ENCODE data around the gene PEX16.
"Not testable (repeated sequence)": the region's sequence is repeated elsewhere in the genome, so short reads cannot be mapped to it uniquely, and the experiment has no call there.

Gene PEX16

DNA sequence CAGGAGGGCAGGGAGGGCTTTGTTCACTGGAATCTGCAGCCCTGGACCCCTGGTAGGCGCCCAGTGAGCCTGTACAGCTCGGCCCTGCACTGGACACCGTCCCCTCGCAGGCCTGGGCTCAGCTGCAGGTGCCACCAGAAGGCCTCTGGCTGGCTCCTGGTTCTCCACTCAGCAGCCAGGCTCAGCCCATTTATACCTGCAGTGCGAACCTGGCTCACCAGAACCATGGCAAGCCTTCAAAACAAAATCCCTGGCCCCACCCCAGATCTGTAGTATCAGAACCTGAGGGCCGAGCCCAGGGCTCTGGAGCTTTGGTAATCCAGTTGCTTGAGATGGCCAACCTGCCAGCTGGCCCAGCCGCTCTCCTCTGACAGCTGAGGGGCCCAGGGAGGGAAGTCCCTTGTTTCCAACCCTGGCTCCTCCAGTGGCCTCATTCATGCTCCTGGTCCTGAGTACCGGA, 9.7 kb downstream of the PEX16 start:
- Histone ChIP-seq H3K4me2 (ENCODE audit: low read length) (no peak overlapping the region), H4K20me1 (ENCODE audit: control insufficient read depth, insufficient read depth, low read depth, low read length) (no peaks in the 10 kb centered on the region), H3K27ac (ENCODE audit: low read depth, low read length) (no peak overlapping the region), H3K36me3 (ENCODE audit: control insufficient read depth, low read length) (peaks cover 14% of the 10 kb centered on the region; the same call in 1 of the 2 replicates), H3K27me3 (ENCODE audit: control insufficient read depth, low read length) (no peaks in the 10 kb centered on the region), H3F3A (ENCODE audit: control insufficient read depth, insufficient read depth) (no peaks in the 10 kb centered on the region), H3K4me3 (ENCODE audit: low read length) (no peak overlapping the region), H3K9me3 (ENCODE audit: control insufficient read depth, insufficient read depth, low read length) (no peaks in the 10 kb centered on the region), H3K79me2 (ENCODE audit: control insufficient read depth, low read length) (no peaks in the 10 kb centered on the region), H3K9me2 (replicated peaks; ENCODE audit: control insufficient read depth, low read length) (no peaks in the 10 kb centered on the region), H3K4me1 (ENCODE audit: control insufficient read depth, low read length) (peaks cover 7% of the 10 kb centered on the region)
- TF ChIP-seq EZH2phosphoT487 (IDR thresholded peaks at IDR 0.05; ENCODE audit: borderline replicate concordance, low read length) (no peak), CTCF (IDR thresholded peaks at IDR 0.05; ENCODE audit: low read depth, low read length, poor library complexity, severe bottlenecking) (no peak)

GRCh38 chr11:45906965-45907611, 10.6 kb downstream of the PEX16 start, which contains the start of gene FREY1:
Gene FREY1, minus strand, starts transcription at chr11:45907271. Its CDS starts 26 bp downstream, at chr11:45907245.
- Histone ChIP-seq H4K20me1 (ENCODE audit: control insufficient read depth, insufficient read depth, low read depth, low read length) (no peaks in the 10 kb centered on the region), H3K79me2 (ENCODE audit: control insufficient read depth, low read length) (no peaks in the 10 kb centered on the region), H3K27ac (ENCODE audit: low read depth, low read length) (no peak within 1 kb of the TSS), H3K9me2 (replicated peaks; ENCODE audit: control insufficient read depth, low read length) (no peaks in the 10 kb centered on the region), H3K4me2 (ENCODE audit: low read length) (no peak within 1 kb of the TSS), H3K36me3 (ENCODE audit: control insufficient read depth, low read length) (peaks cover 13% of the 10 kb centered on the region; the same call in 1 of the 2 replicates), H3K4me3 (ENCODE audit: low read length) (no peak within 1 kb of the TSS), H3K27me3 (ENCODE audit: control insufficient read depth, low read length) (no peaks in the 10 kb centered on the region; the same call in 1 of the 2 replicates), H3K9me3 (ENCODE audit: control insufficient read depth, insufficient read depth, low read length) (no peaks in the 10 kb centered on the region), H3K4me1 (ENCODE audit: control insufficient read depth, low read length) (peaks cover 7% of the 10 kb centered on the region), H3F3A (ENCODE audit: control insufficient read depth, insufficient read depth) (no peaks in the 10 kb centered on the region)
- TF ChIP-seq CTCF (IDR thresholded peaks at IDR 0.05; ENCODE audit: low read depth, low read length, poor library complexity, severe bottlenecking) (no peak), EZH2phosphoT487 (IDR thresholded peaks at IDR 0.05; ENCODE audit: borderline replicate concordance, low read length) (no peak)

GRCh38 chr11:45906096-45906682, 11.5 kb downstream of the PEX16 start:
- H3K79me2 ChIP-seq (ENCODE audit: control insufficient read depth, low read length) = no peaks in the 10 kb centered on the region
- H3K4me2 ChIP-seq (ENCODE audit: low read length) = no peak overlapping the region
- H3K9me2 ChIP-seq (replicated peaks; ENCODE audit: control insufficient read depth, low read length) = no peaks in the 10 kb centered on the region
- H3K36me3 ChIP-seq (ENCODE audit: control insufficient read depth, low read length) = peaks cover 13% of the 10 kb centered on the region; the same call in 1 of the 2 replicates
- no peaks in the 10 kb centered on the region for H3K9me3 ChIP-seq (ENCODE audit: control insufficient read depth, insufficient read depth, low read length)
- TF ChIP-seq CTCF (IDR thresholded peaks at IDR 0.05; ENCODE audit: low read depth, low read length, poor library complexity, severe bottlenecking) (no peak), EZH2phosphoT487 (IDR thresholded peaks at IDR 0.05; ENCODE audit: borderline replicate concordance, low read length) (no peak)
- peaks cover 7% of the 10 kb centered on the region for H3K27me3 ChIP-seq (ENCODE audit: control insufficient read depth, low read length)
- no peaks in the 10 kb centered on the region for H4K20me1 ChIP-seq (ENCODE audit: control insufficient read depth, insufficient read depth, low read depth, low read length)
- H3K4me1 ChIP-seq (ENCODE audit: control insufficient read depth, low read length) = peaks cover 7% of the 10 kb centered on the region
- H3K4me3 ChIP-seq (ENCODE audit: low read length) = no peak overlapping the region
- H3K27ac ChIP-seq (ENCODE audit: low read depth, low read length) = no peak overlapping the region
- H3F3A ChIP-seq (ENCODE audit: control insufficient read depth, insufficient read depth) = no peaks in the 10 kb centered on the region

DNA sequence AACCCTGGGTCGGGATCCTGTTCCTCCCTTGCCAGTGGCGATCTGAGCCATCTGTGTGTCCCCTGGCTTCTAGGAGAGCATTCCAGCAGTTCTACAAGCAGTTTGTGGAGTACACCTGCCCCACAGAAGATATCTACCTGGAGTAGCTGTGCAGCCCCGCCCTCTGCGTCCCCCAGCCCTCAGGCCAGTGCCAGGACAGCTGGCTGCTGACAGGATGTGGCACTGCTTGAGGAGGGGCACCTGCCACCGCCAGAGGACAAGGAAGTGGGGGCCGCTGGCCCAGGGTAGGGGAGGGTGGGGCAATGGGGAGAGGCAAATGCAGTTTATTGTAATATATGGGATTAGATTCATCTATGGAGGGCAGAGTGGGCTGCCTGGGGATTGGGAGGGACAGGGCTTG, 12.1 kb downstream of the PEX16 start:
- H3K9me2 ChIP-seq (replicated peaks; ENCODE audit: control insufficient read depth, low read length); H3K4me3 ChIP-seq (ENCODE audit: low read length); H3F3A ChIP-seq (ENCODE audit: control insufficient read depth, insufficient read depth); H4K20me1 ChIP-seq (ENCODE audit: control insufficient read depth, insufficient read depth, low read depth, low read length); H3K79me2 ChIP-seq (ENCODE audit: control insufficient read depth, low read length); H3K4me2 ChIP-seq (ENCODE audit: low read length); H3K27ac ChIP-seq (ENCODE audit: low read depth, low read length); H3K9me3 ChIP-seq (ENCODE audit: control insufficient read depth, insufficient read depth, low read length); H3K4me1 ChIP-seq (ENCODE audit: control insufficient read depth, low read length): not testable (repeated sequence)
- Histone ChIP-seq H3K27me3 (ENCODE audit: control insufficient read depth, low read length) (peaks cover 14% of the 10 kb centered on the region), H3K36me3 (ENCODE audit: control insufficient read depth, low read length) (peaks cover 11% of the 10 kb centered on the region; the same call in 1 of the 2 replicates)
